Neural crest cell (in vitro differentiated cells): Measurements from ENCODE around the gene LTV1. TPM values are rescaled to one million over a fixed set of nuclear protein-coding genes. Genes with fewer than 3 reads are reported as not detected.
"Not testable (repeated sequence)": the region's sequence is repeated elsewhere in the genome, so short reads cannot be mapped to it uniquely, and the experiment has no call there.

Source experiments
- DNase-seq: peaks from one replicate; pipeline ENCODE4 v3.0.0; 2021; ENCODE audit warnings: low read depth, mixed read lengths, low spot score
- H3K27ac Mint-ChIP-seq: one replicate; pipeline ENCODE4 v1.8.0; 2021; ENCODE audit warnings: mild to moderate bottlenecking, mixed read lengths; ENCODE audit not compliant: unreplicated experiment
- H3K27me3 Mint-ChIP-seq: 2 replicates; pipeline ENCODE4 v1.8.0; 2021; ENCODE audit warnings: low read depth, mild to moderate bottlenecking, mixed read lengths
- H3K36me3 Mint-ChIP-seq: 2 replicates; pipeline ENCODE4 v1.8.0; 2021; ENCODE audit warnings: low read depth, mild to moderate bottlenecking, mixed read lengths
- H3K4me1 Mint-ChIP-seq: 2 replicates; pipeline ENCODE4 v1.8.0; 2021; ENCODE audit warnings: mixed read lengths
- H3K4me3 Mint-ChIP-seq: one replicate; pipeline ENCODE4 v1.8.0; 2021; ENCODE audit warnings: mild to moderate bottlenecking, mixed read lengths
- H3K9me3 Mint-ChIP-seq: 2 replicates; pipeline ENCODE4 v1.8.0; 2021; ENCODE audit warnings: mixed read lengths
- CTCF ChIP-seq: fragments of 200-600 bp; sonication (generic); conservative IDR thresholded peaks from 2 replicates; pipeline ENCODE4 v1.5.0; 2021; ENCODE audit warnings: antibody characterized with exemption, mild to moderate bottlenecking
- long read RNA-seq: library from polyadenylated mRNA; unstranded; transcript quantifications from one replicate; pipeline ENCODE4 v2.0.0, GENCODE V29; 2020
- total RNA-seq: library from RNA; stranded (reverse); gene quantifications from 2 replicates; pipeline ENCODE4 v1.2.1, GENCODE V29; 2021

The LTV1 gene
- total RNA-seq: 33.1 TPM in 2 replicates
- long read RNA-seq, transcript LTV1-201 (11 exons, 1,847 nt): major isoform, 93 of 211 reads
- long read RNA-seq, partial matches to known transcripts: 104 of 211 reads
- long read RNA-seq, other reads (novel, unspliced or antisense): 14 of 211 reads

- DNase-seq: peak; percentile 92
- no peaks in the 10 kb centered on the region for H3K27me3 Mint-ChIP-seq
- H3K36me3 Mint-ChIP-seq: peaks cover 8% of the 10 kb centered on the region
- H3K9me3 Mint-ChIP-seq: no peaks in the 10 kb centered on the region
- peaks cover 17% of the 10 kb centered on the region for H3K4me1 Mint-ChIP-seq
- H3K4me3 Mint-ChIP-seq: peak within 1 kb of the TSS; percentile 98
- no peak for TF ChIP-seq CTCF
- peak within 1 kb of the TSS; percentile 100 for H3K27ac Mint-ChIP-seq
Observed at GRCh38 chr6:143842902-143843676, at the start of gene LTV1. Gene LTV1 (plus strand): TSS chr6:143843338. CDS start chr6:143843478, 140 bp downstream.

- H3K4me1 Mint-ChIP-seq, H3K27ac Mint-ChIP-seq: not testable (repeated sequence)
- peaks cover 23% of the 10 kb centered on the region for H3K9me3 Mint-ChIP-seq
Observed at GRCh38 chr6:143796551-143796950, 46.6 kb upstream of the LTV1 start.

GRCh38 chr6:143798487-143798886 is 44.7 kb upstream of the LTV1 start:
- H3K27ac Mint-ChIP-seq, H3K27me3 Mint-ChIP-seq, H3K4me3 Mint-ChIP-seq, DNase-seq, H3K4me1 Mint-ChIP-seq: not testable (repeated sequence)
- peaks cover 20% of the 10 kb centered on the region for H3K9me3 Mint-ChIP-seq
- peaks cover 45% of the 10 kb centered on the region for H3K36me3 Mint-ChIP-seq

More at GRCh38 chr6:143796551-143796950, 46.6 kb upstream of the LTV1 start:
- H3K27me3 Mint-ChIP-seq, H3K4me3 Mint-ChIP-seq, DNase-seq: not testable (repeated sequence)
- H3K36me3 Mint-ChIP-seq: peaks cover 39% of the 10 kb centered on the region

GRCh38 chr6:143802833-143803565 is 40.1 kb upstream of the LTV1 start:
- DNase-seq: no peak
- H3K36me3 Mint-ChIP-seq: peaks cover 40% of the 10 kb centered on the region
- no peak for TF ChIP-seq CTCF
- H3K27ac Mint-ChIP-seq: no peak overlapping the region
- no peaks in the 10 kb centered on the region for H3K27me3 Mint-ChIP-seq
- peaks cover 18% of the 10 kb centered on the region for H3K9me3 Mint-ChIP-seq
- H3K4me3 Mint-ChIP-seq: no peak overlapping the region
- H3K4me1 Mint-ChIP-seq: peaks cover 5% of the 10 kb centered on the region

GRCh38 chr6:143803769-143804568 is 39.2 kb upstream of the LTV1 start:
- peaks cover 37% of the 10 kb centered on the region for H3K36me3 Mint-ChIP-seq
- no peak for DNase-seq

More at GRCh38 chr6:143803769-143804568, 39.2 kb upstream of the LTV1 start:
- Mint-ChIP-seq H3K27ac (no peak overlapping the region), H3K4me1 (peaks cover 5% of the 10 kb centered on the region), H3K4me3 (no peak overlapping the region), H3K27me3 (no peaks in the 10 kb centered on the region), H3K9me3 (peaks cover 12% of the 10 kb centered on the region)
- TF ChIP-seq CTCF: no peak
